ENCODE measurements around the gene CASKIN2.

DNA sequence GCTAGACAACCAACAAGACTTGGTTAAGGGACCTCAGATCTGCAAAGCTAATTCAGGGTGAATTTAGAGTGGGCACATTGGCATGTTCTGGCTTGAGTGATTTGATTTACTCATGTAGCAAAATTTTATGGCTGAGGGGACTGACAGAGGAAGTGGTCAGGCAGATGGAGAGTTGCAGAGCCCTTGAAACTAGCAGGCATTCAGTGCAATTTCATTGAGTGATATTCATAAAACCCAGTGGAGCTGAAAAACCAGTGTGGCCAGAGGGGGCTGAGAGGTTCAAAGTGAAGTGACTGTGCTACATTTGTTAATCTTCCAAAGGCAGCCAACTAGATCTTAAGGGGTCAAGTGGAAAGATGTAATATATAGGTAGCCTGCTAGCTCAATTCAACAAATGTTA is 61.1 kb downstream of the CASKIN2 start:
- TF ChIP-seq ZNF274 (IDR thresholded peaks at IDR 0.05; ENCODE audit: low read depth, low read length) (no peak), YY1 (IDR thresholded peaks at IDR 0.05; ENCODE audit: insufficient read depth, insufficient read length) (no peak)
